Prostate gland (tissue), 2 donors: ENCODE results near the gene C2CD4B. TPM values are rescaled to one million over a fixed set of nuclear protein-coding genes. Genes with fewer than 3 reads are reported as not detected.

Experiments
- DNase-seq: peaks from one replicate; pipeline ENCODE4 v3.0.0-alpha.2; 2019; ENCODE audit warnings: low spot score
- H3K27ac ChIP-seq, 2 donors: fragments of 200-600 bp; sonication (generic); 2 replicates each; pipeline ENCODE4 v1.5.1; 2017 to 2019
- H3K27me3 ChIP-seq: fragments of 200-600 bp; sonication (generic); replicated peaks from 2 replicates; pipeline ENCODE4 v1.5.1; 2019; ENCODE audit not compliant: insufficient read depth
- H3K36me3 ChIP-seq, 2 donors: fragments of 200-600 bp; sonication (generic); 1 replicate in 1 of 2; 2 replicates in 1 of 2; pipeline versions ENCODE4 v1.5.1 to v1.8.1; 2017 to 2019
- H3K4me1 ChIP-seq: fragments of 200-600 bp; sonication (generic); replicated peaks from 2 replicates; pipeline ENCODE4 v1.5.1; 2019
- H3K4me3 ChIP-seq, 2 donors: fragments of 200-600 bp; sonication (generic); 2 replicates each; pipeline ENCODE4 v1.5.1; 2017 to 2019
- H3K9me3 ChIP-seq: fragments of 200-600 bp; sonication (generic); 2 replicates; pipeline ENCODE4 v1.5.1; 2017
- POLR2A ChIP-seq: fragments of 450-650 bp; IDR thresholded peaks from one replicate; pipeline ENCODE4 v1.6.1; 2016; ENCODE audit warnings: antibody characterized with exemption, mild to moderate bottlenecking
- POLR2AphosphoS5 ChIP-seq: sonication (generic); formaldehyde crosslinking; IDR thresholded peaks from one replicate; pipeline ENCODE4 v1.6.1; 2017; ENCODE audit warnings: antibody characterized with exemption
- WGBS: methylation state at CpG from one replicate; pipeline ENCODE4 v1.1.5; 2018; 5-methylcytosine and 5-hydroxymethylcytosine counted together
- intact Hi-C: fragments of 100-400 bp; cut with DNase I; formaldehyde crosslinking; loops from one replicate; pipeline ENCODE4 v1.14.2; 2022
- total RNA-seq, 2 donors: library from RNA; depleted of rRNA; stranded (reverse); fragments of >200 nt; gene quantifications; one replicate each; pipeline ENCODE4 v1.1.0, GENCODE V29; 2016
- TF ChIP-seq, protein P1 (sequence below), 4 experiments: fragments of 200-600 bp in 2 of 4; fragments of 450-650 bp in 2 of 4; sonication (generic) in 2 of 4; IDR thresholded peaks; 1 replicate in 3 of 4; 2 replicates in 1 of 4; pipeline ENCODE4 v1.5.1; 2016 to 2019; ENCODE audit warnings: antibody characterized with exemption in 4 of 4, mild to moderate bottlenecking in 2 of 4, moderate library complexity in 2 of 4

The C2CD4B gene
- total RNA-seq, 2 donors from 2014 or later, result 1.2 to 3.2 TPM

DNA sequence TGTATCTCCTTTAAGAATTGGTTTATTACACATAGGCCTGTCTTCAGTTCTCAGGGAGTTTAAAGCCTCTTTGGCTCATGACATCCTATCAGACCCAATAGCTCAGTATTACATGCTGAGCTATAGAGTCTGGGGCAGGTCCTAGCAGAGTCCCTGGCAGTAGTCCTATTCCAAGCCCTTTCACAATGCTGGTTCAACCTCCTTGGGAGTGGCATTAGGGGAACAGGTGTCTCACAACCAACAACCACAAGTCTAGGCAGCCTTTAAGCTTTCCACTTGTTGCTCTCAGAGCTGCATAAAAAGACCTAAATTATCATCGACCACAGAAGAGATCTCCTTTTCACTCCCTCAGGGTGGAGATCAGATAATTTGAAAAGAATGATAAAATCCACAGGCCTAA lies 22.8 kb upstream of the C2CD4B start:
- peak; percentile 17 for DNase-seq
- Histone ChIP-seq H3K9me3 (no peaks in the 10 kb centered on the region), H3K4me1 (no peaks in the 10 kb centered on the region), H3K4me3 (no peak overlapping the region), H3K36me3 (no peaks in the 10 kb centered on the region), H3K27me3 (no peaks in the 10 kb centered on the region), H3K27ac (no peak overlapping the region)
- intact Hi-C loops, result no loop called here
- WGBS, result 38% methylated on average over 1 of the region's 1 CpG
- no peak for TF ChIP-seq POLR2A
- TF ChIP-seq, protein P1, sequence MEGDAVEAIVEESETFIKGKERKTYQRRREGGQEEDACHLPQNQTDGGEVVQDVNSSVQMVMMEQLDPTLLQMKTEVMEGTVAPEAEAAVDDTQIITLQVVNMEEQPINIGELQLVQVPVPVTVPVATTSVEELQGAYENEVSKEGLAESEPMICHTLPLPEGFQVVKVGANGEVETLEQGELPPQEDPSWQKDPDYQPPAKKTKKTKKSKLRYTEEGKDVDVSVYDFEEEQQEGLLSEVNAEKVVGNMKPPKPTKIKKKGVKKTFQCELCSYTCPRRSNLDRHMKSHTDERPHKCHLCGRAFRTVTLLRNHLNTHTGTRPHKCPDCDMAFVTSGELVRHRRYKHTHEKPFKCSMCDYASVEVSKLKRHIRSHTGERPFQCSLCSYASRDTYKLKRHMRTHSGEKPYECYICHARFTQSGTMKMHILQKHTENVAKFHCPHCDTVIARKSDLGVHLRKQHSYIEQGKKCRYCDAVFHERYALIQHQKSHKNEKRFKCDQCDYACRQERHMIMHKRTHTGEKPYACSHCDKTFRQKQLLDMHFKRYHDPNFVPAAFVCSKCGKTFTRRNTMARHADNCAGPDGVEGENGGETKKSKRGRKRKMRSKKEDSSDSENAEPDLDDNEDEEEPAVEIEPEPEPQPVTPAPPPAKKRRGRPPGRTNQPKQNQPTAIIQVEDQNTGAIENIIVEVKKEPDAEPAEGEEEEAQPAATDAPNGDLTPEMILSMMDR (IDR thresholded peaks at IDR 0.05), result no peak
- TF ChIP-seq POLR2AphosphoS5, result no peak

DNA sequence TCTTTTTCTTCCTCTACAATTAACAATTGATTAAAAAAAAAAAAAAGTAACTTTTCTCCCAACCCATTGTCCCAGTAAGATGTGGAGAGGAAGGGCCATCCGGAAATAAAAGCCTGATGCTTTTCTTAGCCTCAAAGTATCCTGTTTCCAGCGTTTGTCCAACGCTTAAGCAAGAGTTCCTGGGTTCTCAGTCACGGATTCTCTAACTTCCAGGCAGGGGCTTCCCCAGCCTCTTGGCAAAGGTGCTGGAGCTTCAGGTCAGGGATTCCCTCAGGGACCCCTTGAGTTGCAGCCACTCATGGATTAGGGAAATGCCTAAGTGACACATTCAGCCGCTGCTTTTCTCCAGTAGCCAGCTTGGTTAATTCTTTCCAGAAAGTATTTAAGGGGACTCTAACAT lies 22.3 kb upstream of the C2CD4B start:
- 55% methylated on average over 5 of the region's 5 CpGs for WGBS

GRCh38 chr15:62186578-62186977 lies 21.5 kb upstream of the C2CD4B start:
- H3K36me3 ChIP-seq, result no peaks in the 10 kb centered on the region
- H3K4me1 ChIP-seq, result no peaks in the 10 kb centered on the region
- H3K27ac ChIP-seq, result no peak overlapping the region
- 95% methylated on average over 23 of the region's 27 CpGs for WGBS
- no peaks in the 10 kb centered on the region for H3K27me3 ChIP-seq
- TF ChIP-seq, protein P1 (IDR thresholded peaks at IDR 0.05), result no peak
- no peak overlapping the region for H3K4me3 ChIP-seq
- H3K9me3 ChIP-seq, result no peaks in the 10 kb centered on the region
- intact Hi-C loops, result no loop called here
- no peak for DNase-seq

More for the DNA sequence above, 22.3 kb upstream of the C2CD4B start:
- H3K27ac ChIP-seq, result no peak overlapping the region
- no peaks in the 10 kb centered on the region for H3K27me3 ChIP-seq
- intact Hi-C loops, result no loop called here
- H3K4me3 ChIP-seq, result no peak overlapping the region
- H3K36me3 ChIP-seq, result no peaks in the 10 kb centered on the region
- DNase-seq, result no peak
- no peaks in the 10 kb centered on the region for H3K4me1 ChIP-seq
- H3K9me3 ChIP-seq, result no peaks in the 10 kb centered on the region
- TF ChIP-seq, protein P1 (IDR thresholded peaks at IDR 0.05), result no peak
- no peak for TF ChIP-seq POLR2A
- no peak for TF ChIP-seq POLR2AphosphoS5

DNA sequence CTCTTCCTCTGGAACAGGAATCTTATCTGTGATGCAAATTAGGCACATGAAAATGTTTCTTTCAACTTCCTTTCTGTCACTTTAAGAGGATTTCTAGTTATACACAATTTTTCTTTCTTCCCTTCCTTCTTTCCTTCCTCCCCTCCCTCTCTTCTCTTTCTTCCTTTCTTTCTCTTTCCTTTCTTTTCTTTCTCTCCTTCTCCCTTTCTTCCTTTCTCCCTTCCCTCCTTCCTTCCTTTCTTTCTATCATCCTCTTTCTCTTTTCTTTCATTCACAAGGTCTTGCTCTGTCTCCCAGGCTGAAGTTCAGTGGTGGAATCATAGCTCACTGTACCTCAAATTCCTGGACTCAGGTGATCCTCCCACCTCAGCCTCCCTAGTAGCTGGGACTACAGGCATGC lies 18.0 kb upstream of the C2CD4B start:
- H3K36me3 ChIP-seq, result no peaks in the 10 kb centered on the region
- no peak overlapping the region for H3K27ac ChIP-seq
- no peak for DNase-seq
- H3K4me1 ChIP-seq, result no peaks in the 10 kb centered on the region
- no peaks in the 10 kb centered on the region for H3K27me3 ChIP-seq
- no peak overlapping the region for H3K4me3 ChIP-seq
- H3K9me3 ChIP-seq, result no peaks in the 10 kb centered on the region
- TF ChIP-seq, protein P1 (IDR thresholded peaks at IDR 0.05), result no peak
- no peak for TF ChIP-seq POLR2A
- no peak for TF ChIP-seq POLR2AphosphoS5
- intact Hi-C loops, result no loop called here

- TF ChIP-seq, protein P1 (IDR thresholded peaks at IDR 0.05), result no peak
- TF ChIP-seq POLR2AphosphoS5 (peak; percentile 34), POLR2A (no peak)
- Histone ChIP-seq H3K4me1 (no peaks in the 10 kb centered on the region), H3K27ac (no peak overlapping the region), H3K27me3 (peaks cover 2% of the 10 kb centered on the region), H3K36me3 (no peaks in the 10 kb centered on the region), H3K4me3 (no peak overlapping the region), H3K9me3 (no peaks in the 10 kb centered on the region)
- 74% methylated on average over 5 of the region's 5 CpGs for WGBS
- intact Hi-C loops, result no loop called here
- no peak for DNase-seq
Measured at GRCh38 chr15:62173215-62173614, 8.1 kb upstream of the C2CD4B start.
